PC-9 (cell line): ENCODE results near the gene OGFOD1.

Experiments used
- CTCF ChIP-seq: fragments of 200-600 bp; sonication (generic); conservative IDR thresholded peaks from 2 replicates; pipeline ENCODE4 v1.6.1; 2017; ENCODE audit warnings: mixed run types, antibody characterized with exemption, mild to moderate bottlenecking, moderate library complexity
- EZH2 ChIP-seq: fragments of 200-600 bp; sonication (generic); IDR thresholded peaks from 2 replicates; pipeline ENCODE4 v1.8.0; 2017; ENCODE audit warnings: antibody characterized with exemption, low read depth

DNA sequence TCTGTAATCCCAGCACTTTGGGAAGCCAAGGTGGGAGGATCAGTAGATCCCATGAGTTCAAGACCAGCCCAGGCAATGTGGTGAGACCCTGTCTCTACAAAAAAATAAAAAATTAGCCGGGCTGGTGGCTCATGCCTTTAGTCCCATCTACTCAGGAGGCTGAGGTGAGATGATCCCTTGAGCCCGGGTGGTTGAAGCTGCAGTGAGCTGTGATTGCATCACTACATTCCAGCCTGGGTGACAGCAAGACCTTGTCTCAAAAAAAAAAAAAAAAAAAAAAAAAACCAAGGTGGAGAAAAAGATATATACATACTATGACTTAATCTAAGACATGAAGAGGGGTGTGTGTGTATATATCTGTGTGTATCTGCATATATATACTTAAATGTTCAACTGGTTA is 41.8 kb downstream of the OGFOD1 start:
- TF ChIP-seq CTCF (no peak), EZH2 (no peak)
